CD4-positive, alpha-beta T cell treated with Interferon gamma for 1 hour (primary cell): ENCODE data around the gene TRMT112.

Experiments
- DNase-seq: peaks from one replicate; pipeline ENCODE4 v3.0.0-alpha.2; 2020

The TRMT112 gene

DNA sequence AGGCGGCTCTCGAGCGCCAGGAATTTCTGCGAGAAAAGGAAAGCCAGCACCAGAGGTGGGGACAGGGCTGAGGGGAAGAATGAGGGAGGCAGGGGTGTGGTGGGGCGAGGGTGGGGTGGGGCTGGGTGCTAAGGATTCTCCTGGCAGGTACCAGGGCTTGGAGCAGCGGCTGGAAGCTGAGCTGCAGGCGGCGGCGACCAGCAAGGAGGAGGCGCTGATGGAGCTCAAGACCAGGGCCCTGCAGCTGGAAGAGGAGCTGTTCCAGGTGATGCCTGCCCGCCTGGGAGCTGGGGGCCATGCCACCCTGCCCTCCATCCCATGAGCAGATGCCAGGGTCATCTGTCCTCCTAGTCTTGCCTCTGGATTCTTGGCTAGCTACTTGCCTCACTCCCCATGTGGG lies 32.0 kb upstream of the TRMT112 start:
- DNase-seq, result no peak

DNA sequence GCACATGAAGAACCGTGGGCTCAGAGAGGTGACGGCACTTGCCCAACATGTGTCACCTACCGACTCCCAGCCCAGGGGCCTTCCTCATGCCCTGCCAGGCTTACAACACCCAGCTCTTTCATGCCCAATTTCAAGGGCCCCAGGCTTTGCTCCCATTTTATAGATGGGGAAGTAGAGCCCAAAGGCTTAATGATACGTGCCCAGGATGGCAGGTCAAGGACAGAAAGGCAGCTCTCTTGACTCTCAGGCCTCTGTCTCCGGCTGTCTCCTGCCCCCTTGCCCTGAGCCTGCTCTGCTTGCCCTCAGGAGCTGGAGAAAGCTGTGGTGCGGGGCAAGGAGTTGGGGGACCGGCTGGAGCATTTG lies 31.6 kb upstream of the TRMT112 start:
- DNase-seq, result no peak

DNA sequence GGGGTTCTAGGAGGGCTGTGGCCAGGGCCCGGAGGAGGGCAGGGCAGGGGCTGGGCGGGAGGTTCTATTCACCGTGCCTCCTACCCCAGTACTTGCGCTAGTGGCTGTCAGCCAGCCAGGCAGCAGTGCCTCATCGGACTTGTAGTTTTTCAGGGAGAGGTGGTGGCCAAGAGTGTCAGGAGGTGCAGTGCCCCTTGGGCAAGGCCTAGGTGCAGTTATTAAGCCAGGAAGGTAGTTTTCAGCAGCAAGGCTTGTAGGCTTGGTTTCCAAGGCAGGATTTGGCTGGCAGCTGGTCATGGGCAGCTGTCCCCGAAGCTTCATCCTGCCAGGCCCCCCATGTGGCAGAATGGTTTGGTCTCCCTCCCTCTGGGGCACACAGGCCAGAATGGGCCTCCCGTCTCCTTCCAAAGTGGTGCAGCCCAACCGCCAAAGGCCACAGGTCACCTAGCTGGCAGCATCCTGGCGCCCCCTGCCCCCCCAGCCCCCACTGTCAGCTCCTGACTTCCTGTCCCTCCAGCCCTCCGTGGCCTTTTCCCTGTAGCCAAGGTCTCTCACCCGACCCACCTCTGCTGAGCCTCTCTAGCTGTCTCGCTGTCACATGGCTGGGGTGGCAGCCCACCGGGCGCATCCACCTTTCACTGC lies 31.1 kb upstream of the TRMT112 start:
- DNase-seq, result no peak

DNA sequence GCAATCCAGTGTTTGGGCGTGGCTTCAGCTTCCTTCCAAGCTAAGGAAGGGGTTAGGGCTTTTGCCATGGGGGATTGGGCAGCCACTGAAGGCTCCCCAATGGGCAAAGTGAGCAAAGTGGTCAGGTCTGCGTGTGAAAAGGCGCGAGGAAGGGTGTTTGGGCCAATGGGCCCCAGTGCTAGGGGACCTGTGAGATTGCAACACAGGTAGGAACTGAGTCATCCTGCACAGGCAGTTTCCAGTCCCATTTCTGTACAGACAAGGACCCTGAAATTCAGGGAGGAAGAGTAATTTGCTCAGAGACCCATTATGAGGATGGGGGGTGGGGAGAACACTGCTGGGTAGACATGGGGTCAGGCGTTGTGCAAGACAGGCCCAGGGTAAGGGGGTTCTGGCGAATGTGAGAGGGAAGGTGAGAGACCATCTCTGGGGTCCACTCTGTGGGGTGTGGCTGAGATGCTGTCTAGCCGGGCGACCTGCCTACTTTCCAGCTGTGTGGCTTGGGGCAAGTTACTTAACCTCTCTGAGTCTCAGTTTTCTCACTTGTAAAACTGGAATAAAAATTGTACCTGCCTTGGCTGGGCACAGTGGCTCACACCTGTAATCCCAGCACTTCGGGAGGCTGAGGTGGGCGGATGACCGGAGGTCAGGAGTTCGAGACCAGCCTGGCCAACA lies 30.0 kb upstream of the TRMT112 start:
- DNase-seq, result no peak

DNA sequence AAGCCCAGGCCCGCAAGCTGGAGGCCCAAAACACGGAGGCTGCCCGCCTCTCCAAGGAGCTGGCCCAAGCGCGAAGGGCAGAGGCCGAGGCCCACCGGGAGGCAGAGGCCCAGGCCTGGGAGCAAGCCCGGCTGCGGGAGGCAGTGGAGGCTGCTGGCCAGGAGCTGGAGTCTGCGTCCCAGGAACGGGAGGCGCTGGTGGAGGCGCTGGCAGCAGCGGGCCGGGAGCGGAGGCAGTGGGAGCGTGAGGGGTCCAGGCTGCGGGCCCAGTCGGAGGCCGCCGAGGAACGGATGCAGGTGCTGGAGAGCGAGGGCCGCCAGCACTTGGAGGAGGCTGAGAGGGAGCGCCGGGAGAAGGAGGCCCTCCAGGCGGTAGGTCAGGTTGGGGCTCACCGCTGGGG lies 27.4 kb upstream of the TRMT112 start:
- no peak for DNase-seq

DNA sequence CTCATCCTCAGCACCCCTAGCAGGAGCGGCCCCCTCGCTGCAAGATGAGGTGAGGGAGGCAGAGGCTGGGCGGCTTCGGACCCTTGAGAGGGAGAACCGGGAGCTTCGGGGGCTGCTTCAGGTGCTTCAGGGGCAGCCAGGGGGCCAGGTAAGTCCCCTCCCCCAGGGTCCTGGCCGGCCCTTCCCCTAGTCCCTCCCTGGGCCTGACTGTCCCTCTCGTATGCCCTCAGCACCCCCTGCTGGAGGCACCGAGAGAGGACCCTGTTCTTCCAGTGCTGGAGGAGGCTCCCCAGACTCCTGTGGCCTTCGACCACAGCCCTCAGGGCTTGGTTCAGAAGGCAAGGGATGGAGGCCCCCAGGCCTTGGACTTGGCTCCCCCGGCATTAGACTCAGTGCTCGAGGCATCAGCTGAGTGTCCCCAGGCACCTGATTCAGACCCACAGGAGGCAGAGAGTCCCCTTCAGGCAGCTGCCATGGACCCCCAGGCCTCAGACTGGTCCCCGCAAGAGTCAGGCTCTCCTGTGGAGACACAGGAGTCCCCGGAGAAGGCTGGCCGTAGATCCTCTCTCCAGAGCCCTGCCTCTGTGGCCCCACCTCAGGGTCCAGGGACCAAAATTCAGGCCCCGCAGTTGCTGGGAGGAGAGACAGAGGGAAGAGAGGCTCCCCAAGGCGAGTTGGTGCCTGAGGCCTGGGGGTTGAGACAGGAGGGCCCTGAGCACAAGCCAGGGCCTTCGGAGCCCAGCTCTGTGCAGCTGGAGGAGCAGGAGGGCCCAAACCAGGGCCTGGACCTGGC lies 26.6 kb upstream of the TRMT112 start:
- no peak for DNase-seq

DNA sequence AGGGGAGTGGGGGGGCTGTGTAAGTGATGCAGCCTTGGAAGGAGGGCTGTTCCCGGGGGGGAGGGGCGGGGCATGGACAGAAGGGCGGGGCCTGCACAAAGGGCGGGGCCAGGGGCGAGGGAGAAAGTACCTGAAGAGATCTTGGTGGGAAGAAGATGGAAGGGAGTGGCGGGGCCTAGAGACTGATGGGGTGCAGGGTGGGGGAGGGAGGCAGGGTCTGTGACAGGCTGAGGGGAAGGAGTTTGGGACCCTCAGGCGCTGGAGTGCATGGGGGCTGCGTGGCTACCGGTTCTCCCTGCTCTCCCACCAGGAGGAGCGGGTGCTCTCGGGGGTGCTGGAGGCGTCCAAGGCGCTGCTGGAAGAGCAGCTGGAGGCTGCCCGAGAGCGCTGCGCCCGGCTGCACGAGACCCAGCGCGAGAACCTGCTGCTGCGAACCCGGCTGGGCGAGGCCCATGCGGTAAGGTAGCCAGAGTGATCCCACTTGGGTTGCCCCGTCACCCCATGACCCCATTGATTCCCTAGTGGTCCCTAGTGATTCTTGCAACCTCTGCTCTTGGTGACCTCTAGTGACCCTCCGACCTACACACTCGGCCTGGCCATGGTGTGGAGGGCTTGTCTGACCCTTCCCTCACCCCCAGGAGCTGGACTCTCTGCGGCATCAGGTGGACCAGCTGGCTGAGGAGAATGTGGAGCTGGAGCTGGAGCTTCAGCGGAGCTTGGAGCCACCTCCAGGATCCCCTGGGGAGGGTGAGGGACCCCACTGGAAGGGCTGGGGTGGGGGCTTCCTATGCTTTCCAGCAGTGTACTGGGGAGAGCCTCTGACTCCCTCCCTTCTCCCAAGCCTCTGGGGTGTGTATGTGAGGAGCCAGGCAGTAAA lies 25.7 kb upstream of the TRMT112 start:
- DNase-seq, result no peak

DNA sequence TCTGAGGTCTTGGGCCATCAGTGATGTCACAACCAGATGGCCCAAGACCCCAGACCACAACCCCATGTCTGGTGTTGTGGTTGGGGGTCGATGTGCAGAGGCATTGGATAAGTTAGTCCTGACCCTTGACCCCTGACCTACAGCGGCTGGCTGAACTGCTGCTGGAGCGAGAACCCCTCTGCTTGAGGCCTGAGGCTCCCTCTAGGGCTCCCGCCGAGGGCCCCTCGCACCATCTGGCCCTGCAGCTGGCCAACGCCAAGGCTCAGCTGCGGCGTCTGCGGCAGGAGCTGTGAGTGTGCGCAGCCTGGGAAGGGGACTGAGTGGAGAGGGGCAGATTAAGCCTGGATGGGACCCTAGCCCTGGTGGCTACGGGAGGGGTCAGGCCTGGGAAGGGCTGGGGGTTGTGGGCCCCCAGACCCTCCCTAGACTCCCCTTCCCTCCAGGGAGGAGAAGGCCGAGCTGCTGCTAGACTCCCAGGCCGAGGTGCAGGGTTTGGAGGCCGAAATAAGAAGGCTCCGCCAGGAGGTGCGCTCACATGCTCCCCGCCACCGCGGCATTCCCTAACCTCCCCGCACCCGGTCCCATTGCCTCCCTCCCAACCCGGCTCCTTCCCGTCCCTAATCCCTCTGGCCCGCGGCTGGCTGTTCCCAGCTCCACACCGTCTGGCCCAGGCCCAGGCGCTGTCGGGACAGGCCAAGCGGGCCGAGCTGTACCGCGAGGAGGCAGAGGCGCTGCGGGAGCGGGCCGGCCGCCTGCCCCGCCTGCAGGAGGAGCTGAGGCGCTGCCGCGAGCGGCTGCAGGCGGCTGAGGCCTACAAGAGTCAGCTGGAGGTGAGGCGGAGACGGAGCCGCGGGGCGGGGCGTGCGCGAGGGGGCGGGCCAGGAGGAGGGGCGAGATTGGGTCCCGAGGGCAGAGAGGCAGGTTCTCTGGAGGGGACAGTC lies 24.8 kb upstream of the TRMT112 start:
- peak; percentile 88 for DNase-seq

DNA sequence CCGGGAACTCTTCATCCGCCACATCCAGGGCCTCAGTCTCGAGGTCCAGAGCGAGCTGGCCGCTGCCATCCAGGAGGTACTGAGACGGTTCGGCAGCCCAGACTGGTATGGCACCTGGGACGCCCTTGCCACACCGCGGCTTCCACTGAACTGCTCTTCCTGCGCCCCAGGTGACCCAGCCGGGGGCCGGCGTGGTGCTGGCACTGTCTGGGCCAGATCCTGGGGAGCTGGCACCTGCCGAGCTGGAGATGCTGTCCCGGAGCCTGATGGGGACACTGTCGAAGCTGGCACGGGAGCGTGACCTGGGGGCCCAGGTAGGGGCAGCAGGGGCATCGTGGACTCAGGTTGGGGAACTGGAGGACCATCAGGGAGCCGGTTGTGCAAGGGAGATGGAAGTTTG lies 24.1 kb upstream of the TRMT112 start:
- no peak for DNase-seq

DNA sequence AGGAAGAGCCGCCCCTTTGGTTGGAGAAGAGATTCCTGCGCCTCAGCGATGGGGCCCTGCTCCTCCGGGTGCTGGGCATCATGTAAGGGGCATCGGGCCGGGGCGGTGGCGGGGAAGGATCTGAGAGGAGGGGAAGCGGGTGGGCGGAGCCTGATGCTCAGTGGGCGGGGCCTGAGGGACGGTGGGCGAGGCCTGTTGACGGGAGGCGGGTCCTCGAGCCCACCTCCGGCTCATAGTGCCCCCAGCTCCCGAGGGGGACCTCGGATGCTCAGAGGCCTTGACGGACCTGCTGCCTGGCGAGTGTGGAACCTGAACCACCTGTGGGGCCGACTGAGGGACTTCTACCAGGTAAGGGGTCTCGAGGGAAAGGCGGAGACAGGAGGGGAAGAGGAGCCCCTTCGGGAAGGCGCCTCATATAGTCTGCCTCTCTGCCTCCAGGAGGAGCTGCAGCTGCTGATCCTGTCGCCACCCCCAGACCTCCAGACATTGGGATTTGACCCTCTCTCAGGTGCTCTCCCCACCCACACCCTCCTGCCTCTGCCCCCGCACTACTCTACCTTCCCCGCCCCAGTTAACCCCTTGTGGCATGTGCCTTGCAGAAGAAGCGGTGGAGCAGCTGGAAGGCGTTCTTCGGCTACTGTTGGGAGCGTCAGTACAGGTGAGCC lies 23.4 kb upstream of the TRMT112 start:
- peak; percentile 76 for DNase-seq

DNA sequence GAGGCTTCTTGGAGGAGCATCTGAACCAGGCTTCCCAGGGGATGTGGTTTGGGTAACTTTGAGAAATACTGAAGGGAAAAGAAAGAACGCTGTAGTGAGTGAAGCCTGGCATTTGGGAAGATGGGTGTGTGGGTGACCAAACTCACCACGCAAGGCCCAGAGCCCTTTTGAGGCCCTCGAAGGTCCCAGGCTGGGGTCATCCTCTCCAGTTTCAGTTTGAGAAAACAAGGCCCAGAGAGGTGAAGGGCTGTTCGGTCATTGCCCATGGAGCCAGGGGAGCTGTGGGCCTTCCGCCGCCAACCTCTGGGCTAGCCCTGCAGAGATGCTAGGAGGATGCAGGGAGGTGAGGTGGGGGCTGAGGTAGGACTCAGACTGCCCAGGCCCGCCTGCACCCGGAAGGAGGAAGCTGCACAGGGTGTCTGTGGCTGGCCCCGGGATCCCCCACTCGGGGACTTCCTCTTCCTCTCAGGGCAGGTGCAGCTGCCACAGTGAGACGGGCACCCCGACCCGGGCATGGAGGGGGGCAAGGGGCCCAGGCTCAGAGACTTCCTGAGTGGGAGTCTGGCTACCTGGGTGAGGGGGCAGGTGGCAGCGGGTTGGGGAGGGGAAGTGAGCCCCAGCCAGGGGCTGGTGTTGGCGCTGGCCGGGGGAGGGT lies 22.5 kb upstream of the TRMT112 start, which contains the start of gene CCDC88B:
Gene CCDC88B (plus strand): TSS at position 451 of the 655 bp plus-strand sequence. CDS start 63 bp downstream, at position 514.
- DNase-seq, result peak; percentile 94

DNA sequence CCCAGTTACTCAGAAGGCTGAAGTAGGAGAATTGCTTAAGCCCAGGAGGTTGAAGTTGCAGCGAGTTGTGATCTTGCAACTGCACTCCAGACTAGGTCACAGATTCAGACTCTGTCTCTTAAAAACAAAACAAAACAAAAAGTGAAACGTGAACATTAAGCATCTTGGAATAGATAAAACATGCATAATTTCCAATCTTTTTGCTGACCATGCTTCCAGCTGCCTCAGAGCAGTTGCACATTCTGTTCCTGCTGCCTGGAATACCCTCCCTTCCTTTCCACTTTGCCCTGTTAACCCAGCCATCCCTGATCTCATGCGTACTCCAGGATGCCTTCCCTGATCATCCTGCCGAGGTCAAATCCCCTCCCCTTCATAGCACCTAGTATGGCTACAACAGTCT lies 21.9 kb upstream of the TRMT112 start:
- DNase-seq, result no peak

DNA sequence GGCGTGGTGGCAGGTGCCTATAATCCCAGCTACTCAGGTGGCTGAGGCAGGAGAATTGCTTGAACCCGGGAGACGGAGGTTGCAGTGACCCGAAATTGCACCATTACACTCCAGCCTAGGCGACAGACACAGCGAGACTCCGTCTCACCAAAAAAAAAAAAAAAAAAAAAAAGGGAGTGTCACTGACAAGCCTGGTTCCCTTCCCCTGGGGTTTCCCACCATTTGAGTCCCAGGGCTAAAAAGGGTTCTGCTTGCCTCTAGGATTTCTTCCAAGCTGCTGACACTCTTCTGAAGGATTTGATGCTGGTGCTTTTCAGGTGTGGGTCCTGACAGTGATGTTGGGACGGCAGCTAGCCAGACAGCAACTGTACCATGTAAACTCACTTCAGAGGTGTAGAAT lies 21.4 kb upstream of the TRMT112 start:
- DNase-seq, result no peak

DNA sequence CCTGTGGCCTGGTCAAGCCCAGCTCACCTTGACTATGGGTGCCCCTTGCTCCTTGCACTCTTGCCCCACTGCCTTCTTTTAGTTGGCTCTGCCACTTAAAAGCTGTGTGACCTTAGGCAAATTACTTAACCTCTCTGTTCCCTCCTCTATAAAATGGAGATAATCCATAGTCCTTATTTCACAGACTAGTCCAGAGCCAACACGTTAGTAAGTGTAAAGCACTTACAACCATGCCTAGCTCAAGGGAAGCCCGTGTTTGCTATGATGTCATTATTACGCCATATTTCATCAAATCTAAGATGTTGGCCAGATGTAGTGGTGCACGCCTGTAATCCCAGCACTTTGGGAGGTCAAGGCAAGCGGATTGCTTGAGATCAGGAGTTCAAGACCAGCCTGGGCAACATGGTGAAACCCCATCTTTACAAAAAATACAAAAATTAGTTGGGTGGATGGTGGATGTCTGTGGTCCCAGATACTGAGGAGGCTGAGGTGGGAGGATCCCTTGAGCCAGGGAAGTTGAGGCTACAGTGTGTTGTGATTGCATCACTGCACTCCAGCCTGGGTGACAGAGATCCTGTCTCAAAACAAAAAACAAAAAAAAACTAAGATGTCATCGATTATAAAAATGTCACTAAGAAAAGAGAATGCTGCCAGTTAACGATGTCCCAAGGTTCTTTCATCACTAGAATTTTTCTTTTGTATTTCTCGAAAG lies 20.3 kb upstream of the TRMT112 start:
- no peak for DNase-seq

DNA sequence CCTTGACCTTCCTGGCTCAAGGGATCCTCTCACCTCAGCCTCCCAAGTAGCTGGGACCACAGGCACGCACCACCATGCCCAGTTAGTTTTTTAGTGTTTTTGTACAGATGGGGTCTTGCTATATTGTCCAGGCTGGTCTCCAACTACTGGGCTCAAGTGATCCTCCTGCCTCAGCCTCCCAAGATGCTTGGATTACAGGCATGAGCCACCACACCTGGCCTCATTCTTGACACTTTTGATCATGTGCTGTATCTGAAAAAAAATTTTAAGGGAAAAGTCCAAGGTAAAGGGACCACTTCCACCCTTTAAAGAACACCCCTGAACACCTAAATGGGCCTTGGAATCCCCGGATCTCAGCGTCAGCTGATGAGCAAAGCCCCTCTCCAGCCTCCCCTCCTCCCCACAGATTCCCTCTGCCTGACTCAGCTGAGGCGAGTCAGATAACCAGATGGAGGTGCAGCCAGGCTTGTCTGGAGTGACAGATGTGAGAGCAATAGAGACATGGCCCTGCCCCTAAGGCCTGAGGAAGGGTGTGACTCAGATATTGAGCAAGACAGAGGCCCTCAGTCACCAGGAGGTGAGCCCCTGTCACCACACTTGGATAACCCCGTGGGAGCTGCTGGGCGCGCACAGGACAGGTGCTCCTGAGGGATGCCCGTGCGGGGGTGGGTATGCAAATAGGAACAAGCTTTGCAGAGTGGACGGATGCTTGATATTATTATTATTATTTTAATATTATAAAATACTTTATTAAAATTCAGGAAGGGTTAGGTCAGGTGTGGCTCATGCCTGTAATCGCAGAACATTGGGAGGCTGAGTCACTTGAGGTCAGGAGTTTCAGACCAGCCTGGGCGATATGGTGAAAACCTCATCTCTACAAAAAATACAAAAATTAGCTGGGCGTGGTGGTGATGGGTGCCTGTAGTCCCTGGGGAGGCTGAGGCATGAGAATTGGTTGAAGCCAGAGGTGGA lies 17.7 kb upstream of the TRMT112 start:
- DNase-seq, result peak; percentile 67

DNA sequence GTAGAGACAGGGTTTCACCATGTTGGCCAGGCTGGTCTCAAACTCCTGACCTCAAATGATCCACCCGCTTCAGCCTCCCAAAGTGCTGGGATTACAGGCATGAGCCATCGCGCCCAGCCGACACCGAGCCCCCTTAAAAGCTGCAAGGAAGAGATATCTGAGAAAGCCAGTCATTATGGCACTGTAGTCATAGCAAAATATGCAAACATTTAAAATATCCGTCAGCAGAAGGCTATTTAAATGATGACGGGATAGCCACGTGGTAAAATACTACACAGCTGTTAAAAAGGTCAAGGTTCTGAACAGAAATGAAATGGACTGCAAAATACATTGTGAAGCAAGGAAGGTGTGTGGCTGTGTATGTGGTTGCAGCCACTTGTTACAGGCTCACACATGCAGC lies 16.2 kb upstream of the TRMT112 start:
- DNase-seq, result no peak

DNA sequence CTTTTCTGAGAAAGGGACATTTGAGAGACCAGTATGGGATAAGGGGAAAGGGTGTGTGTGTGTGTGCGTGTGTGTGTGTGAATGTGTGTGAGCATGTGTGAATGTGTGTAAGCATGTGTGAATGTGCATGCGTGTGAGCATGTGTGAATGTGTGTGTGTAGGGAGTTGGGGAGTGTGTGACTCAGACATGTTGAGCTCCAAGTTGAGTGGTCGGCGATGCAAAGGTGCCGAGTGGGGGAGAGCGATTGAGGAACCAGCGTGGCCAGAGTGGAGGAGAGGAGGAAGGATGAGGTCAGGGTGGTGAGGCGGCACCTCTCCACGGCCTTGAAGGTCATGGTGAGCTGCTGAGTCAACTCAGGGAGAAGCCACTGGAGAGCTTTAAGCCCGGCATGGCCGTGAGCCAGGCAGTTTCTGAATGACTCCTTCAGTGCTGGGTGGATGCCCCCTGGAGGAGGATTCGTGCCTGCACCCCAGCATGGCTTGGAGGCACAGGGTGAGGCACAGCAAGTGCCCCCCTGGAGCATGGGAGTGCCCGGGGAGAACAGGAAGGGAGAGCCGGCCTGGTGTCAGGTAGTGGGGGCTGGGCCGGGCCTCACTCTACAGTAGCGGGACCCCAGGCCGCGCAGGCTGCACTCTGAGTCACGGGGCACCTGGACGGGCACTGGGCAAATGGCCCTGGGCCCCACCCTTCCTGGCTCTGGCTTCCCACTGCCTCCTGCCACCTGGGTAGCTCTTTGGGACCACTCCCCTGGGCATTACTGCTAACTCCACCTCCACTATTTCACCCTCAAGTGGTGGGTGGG lies 14.4 kb upstream of the TRMT112 start:
- peak; percentile 81 for DNase-seq

DNA sequence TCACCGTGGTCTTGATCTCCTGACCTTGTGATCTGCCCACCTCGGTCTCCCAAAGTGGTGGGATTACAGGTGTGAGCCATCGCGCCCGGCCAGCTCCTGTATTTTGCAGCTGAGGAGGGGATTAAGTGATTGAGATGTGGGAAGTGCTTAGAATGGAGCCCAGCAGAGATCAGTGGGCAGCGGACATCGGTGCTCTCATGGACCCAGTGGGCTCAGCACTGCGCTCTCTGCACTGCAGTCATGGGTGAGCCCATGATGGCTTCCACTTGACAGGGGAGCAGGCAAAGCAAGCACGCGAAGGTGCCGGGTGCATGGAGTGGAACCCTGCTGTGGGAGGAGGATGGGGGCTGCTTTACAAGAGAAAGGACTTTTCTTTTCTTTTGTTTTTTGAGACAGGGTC lies 13.5 kb upstream of the TRMT112 start:
- no peak for DNase-seq
